Astrocyte (in vitro differentiated cells and primary cell): ENCODE results near the gene SLC17A2. TPM values are rescaled to one million over a fixed set of nuclear protein-coding genes. Genes with fewer than 3 reads are reported as not detected.

Source experiments
- DNase-seq: peaks from one replicate; pipeline ENCODE4 v3.0.0-alpha.2; 2010; ENCODE audit warnings: low read depth
- FAIRE-seq: peaks from 2 replicates; lab custom pipeline; 2011; peaks lifted over from hg19 to GRCh38; lab: Jason Lieb, UNC
- H2AFZ ChIP-seq: 2 replicates; pipeline ENCODE4 v1.6.0; 2012; ENCODE audit warnings: low read depth, low read length, inconsistent platforms
- H3K27ac ChIP-seq: 2 replicates; pipeline ENCODE4 v1.5.1; 2011; ENCODE audit warnings: low read depth, low read length, inconsistent platforms
- H3K27me3 ChIP-seq: 2 replicates; pipeline ENCODE4 v1.6.0; 2011; ENCODE audit warnings: low read length, inconsistent platforms; ENCODE audit not compliant: insufficient read depth
- H3K36me3 ChIP-seq: 2 replicates; pipeline ENCODE4 v1.5.1; 2011; ENCODE audit warnings: low read length, inconsistent platforms; ENCODE audit not compliant: insufficient read depth
- H3K4me1 ChIP-seq: 2 replicates; pipeline ENCODE4 v1.5.1; 2011; ENCODE audit warnings: low read length, inconsistent platforms; ENCODE audit not compliant: insufficient read depth
- H3K4me2 ChIP-seq: 2 replicates; pipeline ENCODE4 v1.6.0; 2012; ENCODE audit warnings: low read length, inconsistent platforms
- H3K4me3 ChIP-seq: 2 replicates; pipeline ENCODE4 v1.5.1; 2011; ENCODE audit warnings: low read depth, mild to moderate bottlenecking, low read length, inconsistent platforms; ENCODE audit not compliant: insufficient read depth
- H3K79me2 ChIP-seq: 2 replicates; pipeline ENCODE4 v1.6.0; 2012; ENCODE audit warnings: mild to moderate bottlenecking, low read length, inconsistent platforms; ENCODE audit not compliant: insufficient read depth
- H3K9ac ChIP-seq: 2 replicates; pipeline ENCODE4 v1.6.0; 2012; ENCODE audit warnings: mild to moderate bottlenecking, low read length, inconsistent platforms
- H3K9me3 ChIP-seq: 2 replicates; pipeline ENCODE4 v1.5.1; 2012; ENCODE audit warnings: low read depth, mild to moderate bottlenecking, low read length, inconsistent platforms; ENCODE audit not compliant: insufficient read depth
- H4K20me1 ChIP-seq: 2 replicates; pipeline ENCODE4 v1.6.0; 2012; ENCODE audit warnings: low read length, inconsistent platforms; ENCODE audit not compliant: insufficient read depth
- H3K27ac Mint-ChIP-seq: one replicate; pipeline ENCODE4 v1.8.0; 2021; ENCODE audit warnings: mild to moderate bottlenecking, mixed read lengths; ENCODE audit not compliant: unreplicated experiment
- H3K27me3 Mint-ChIP-seq: one replicate; pipeline ENCODE4 v1.8.0; 2021; ENCODE audit warnings: low read depth, mixed read lengths; ENCODE audit not compliant: unreplicated experiment
- H3K36me3 Mint-ChIP-seq: one replicate; pipeline ENCODE4 v1.8.0; 2021; ENCODE audit warnings: low read depth, mixed read lengths; ENCODE audit not compliant: unreplicated experiment
- H3K4me1 Mint-ChIP-seq: one replicate; pipeline ENCODE4 v1.8.0; 2021; ENCODE audit warnings: low read depth, mixed read lengths; ENCODE audit not compliant: unreplicated experiment
- H3K4me3 Mint-ChIP-seq: one replicate; pipeline ENCODE4 v1.8.0; 2021; ENCODE audit warnings: mild to moderate bottlenecking, moderate library complexity, mixed read lengths; ENCODE audit not compliant: unreplicated experiment
- H3K9me3 Mint-ChIP-seq: one replicate; pipeline ENCODE4 v1.8.0; 2021; ENCODE audit warnings: mild to moderate bottlenecking, mixed read lengths; ENCODE audit not compliant: unreplicated experiment
- CTCF ChIP-seq: IDR thresholded peaks from 2 replicates; pipeline ENCODE4 v1.5.1; 2011; ENCODE audit warnings: low read depth, mild to moderate bottlenecking, inconsistent platforms, low read length, moderate library complexity; ENCODE audit not compliant: insufficient read depth
- EZH2 ChIP-seq: IDR thresholded peaks from 2 replicates; pipeline ENCODE4 v1.6.1; 2012; ENCODE audit warnings: mild to moderate bottlenecking, low read length, inconsistent platforms; ENCODE audit not compliant: insufficient read depth
- total RNA-seq: library from RNA; stranded (reverse); gene quantifications from 2 replicates; pipeline ENCODE4 v1.2.1, GENCODE V29; 2021

Gene SLC17A2
- total RNA-seq, 1 donor from 2014 or later = not detected

GRCh38 chr6:25928562-25929324 lies 1.7 kb downstream of the SLC17A2 start:
- H3K4me1 Mint-ChIP-seq = no peaks in the 10 kb centered on the region
- H3K27ac Mint-ChIP-seq = no peak overlapping the region
- no peak for FAIRE-seq
- TF ChIP-seq CTCF (no peak), EZH2 (no peak)
- no peak overlapping the region for H3K9ac ChIP-seq
- no peaks in the 10 kb centered on the region for H3K9me3 Mint-ChIP-seq
- no peaks in the 10 kb centered on the region for H3K36me3 Mint-ChIP-seq
- no peak overlapping the region for H2AFZ ChIP-seq
- no peaks in the 10 kb centered on the region for H3K79me2 ChIP-seq
- H3K36me3 ChIP-seq = no peaks in the 10 kb centered on the region
- H3K27me3 Mint-ChIP-seq = peaks cover 8% of the 10 kb centered on the region
- H3K27ac ChIP-seq = no peak overlapping the region
- H3K4me3 Mint-ChIP-seq = no peak overlapping the region
- H3K4me1 ChIP-seq = no peaks in the 10 kb centered on the region
- no peak overlapping the region for H3K4me3 ChIP-seq
- DNase-seq = no peak
- no peaks in the 10 kb centered on the region for H3K9me3 ChIP-seq
- H3K27me3 ChIP-seq = no peaks in the 10 kb centered on the region
- H3K4me2 ChIP-seq = no peak overlapping the region
- H4K20me1 ChIP-seq = no peaks in the 10 kb centered on the region

DNA sequence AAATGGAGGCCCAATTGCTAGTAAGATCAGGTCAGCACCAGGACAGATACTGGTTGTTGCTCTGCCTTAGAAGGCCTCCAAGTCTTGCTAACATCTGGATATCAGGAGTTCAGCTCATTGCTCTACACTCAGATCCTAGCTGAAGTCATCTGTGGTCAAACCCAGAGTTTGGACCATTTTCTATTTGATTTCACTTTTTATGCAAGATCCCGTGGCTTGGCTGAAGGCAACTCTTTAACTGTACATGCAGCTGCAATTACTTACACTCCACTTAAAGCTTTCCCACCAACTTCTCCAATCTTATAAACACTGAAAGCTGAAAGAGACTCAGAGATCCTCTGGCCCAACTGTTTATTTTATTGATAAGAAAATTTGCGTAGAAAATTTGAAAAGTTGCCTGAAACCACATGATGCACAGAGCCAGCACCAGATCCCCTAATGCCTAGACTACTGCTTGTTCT lies 2.7 kb downstream of the SLC17A2 start:
- Mint-ChIP-seq H3K9me3 (no peaks in the 10 kb centered on the region), H3K4me3 (no peak overlapping the region)
- peak; percentile 26 for DNase-seq

More for the DNA sequence above, 2.7 kb downstream of the SLC17A2 start:
- no peak overlapping the region for H3K4me2 ChIP-seq
- H3K27ac ChIP-seq = no peak overlapping the region
- Mint-ChIP-seq H3K36me3 (no peaks in the 10 kb centered on the region), H3K4me1 (no peaks in the 10 kb centered on the region), H3K27ac (no peak overlapping the region), H3K27me3 (peaks cover 10% of the 10 kb centered on the region)
- no peak overlapping the region for H3K9ac ChIP-seq
- H3K4me3 ChIP-seq = no peak overlapping the region
- H3K27me3 ChIP-seq = no peaks in the 10 kb centered on the region
- H2AFZ ChIP-seq = no peak overlapping the region
- no peaks in the 10 kb centered on the region for H3K4me1 ChIP-seq
- no peaks in the 10 kb centered on the region for H3K36me3 ChIP-seq
- no peaks in the 10 kb centered on the region for H3K9me3 ChIP-seq
- H4K20me1 ChIP-seq = no peaks in the 10 kb centered on the region
- FAIRE-seq = no peak
- TF ChIP-seq CTCF = no peak
- TF ChIP-seq EZH2 = no peak
- no peaks in the 10 kb centered on the region for H3K79me2 ChIP-seq
